ENCODE data around the gene LHPP.
A peak's percentile ranks its signal among the peaks of the same experiment; 100 is the strongest.

The LHPP gene

GRCh38 chr10:124526621-124527267 is 65.1 kb downstream of the LHPP start:
- TF ChIP-seq TAF1 (IDR thresholded peaks at IDR 0.05; ENCODE audit: borderline replicate concordance, low read depth, low read length) (no peak), POLR2A (IDR thresholded peaks at IDR 0.05; ENCODE audit: low read depth, low read length) (no peak), POLR2AphosphoS5 (IDR thresholded peaks at IDR 0.05; ENCODE audit: low read depth, low read length) (no peak)
- FAIRE-seq (no peak), DNase-seq (ENCODE audit: insufficient read length) (no peak)

- TF ChIP-seq POLR2A (IDR thresholded peaks at IDR 0.05; ENCODE audit: low read depth, low read length) = no peak
- TF ChIP-seq POLR2AphosphoS5 (IDR thresholded peaks at IDR 0.05; ENCODE audit: low read depth, low read length) = no peak
- TF ChIP-seq TAF1 (IDR thresholded peaks at IDR 0.05; ENCODE audit: borderline replicate concordance, low read depth, low read length) = no peak
- FAIRE-seq (no peak), DNase-seq (ENCODE audit: insufficient read length) (no peak)
Observed at GRCh38 chr10:124527874-124528395, 66.3 kb downstream of the LHPP start.

- DNase-seq (ENCODE audit: insufficient read length) = no peak
- no peak for FAIRE-seq
Observed at GRCh38 chr10:124529661-124530214, 68.1 kb downstream of the LHPP start.

GRCh38 chr10:124530215-124530665 is 68.6 kb downstream of the LHPP start:
- no peak for TF ChIP-seq TAF1 (IDR thresholded peaks at IDR 0.05; ENCODE audit: borderline replicate concordance, low read depth, low read length)
- no peak for TF ChIP-seq POLR2A (IDR thresholded peaks at IDR 0.05; ENCODE audit: low read depth, low read length)
- TF ChIP-seq POLR2AphosphoS5 (IDR thresholded peaks at IDR 0.05; ENCODE audit: low read depth, low read length) = no peak
- FAIRE-seq (peak; percentile 91), DNase-seq (ENCODE audit: insufficient read length) (peak; percentile 99)

More at GRCh38 chr10:124529661-124530214, 68.1 kb downstream of the LHPP start:
- TF ChIP-seq TAF1 (IDR thresholded peaks at IDR 0.05; ENCODE audit: borderline replicate concordance, low read depth, low read length) (no peak), POLR2A (IDR thresholded peaks at IDR 0.05; ENCODE audit: low read depth, low read length) (no peak), POLR2AphosphoS5 (IDR thresholded peaks at IDR 0.05; ENCODE audit: low read depth, low read length) (no peak)

GRCh38 chr10:124530816-124531215 is 69.2 kb downstream of the LHPP start:
- TF ChIP-seq POLR2A (IDR thresholded peaks at IDR 0.05; ENCODE audit: low read depth, low read length) (no peak), TAF1 (IDR thresholded peaks at IDR 0.05; ENCODE audit: borderline replicate concordance, low read depth, low read length) (no peak), POLR2AphosphoS5 (IDR thresholded peaks at IDR 0.05; ENCODE audit: low read depth, low read length) (no peak)
- FAIRE-seq = no peak

GRCh38 chr10:124532106-124532641 is 70.6 kb downstream of the LHPP start:
- FAIRE-seq (peak; percentile 21), DNase-seq (ENCODE audit: insufficient read length) (no peak)
- TF ChIP-seq POLR2AphosphoS5 (IDR thresholded peaks at IDR 0.05; ENCODE audit: low read depth, low read length) = no peak

More at GRCh38 chr10:124530816-124531215, 69.2 kb downstream of the LHPP start:
- no peak for DNase-seq (ENCODE audit: insufficient read length)

- TF ChIP-seq POLR2AphosphoS5 (IDR thresholded peaks at IDR 0.05; ENCODE audit: low read depth, low read length) (no peak), TAF1 (IDR thresholded peaks at IDR 0.05; ENCODE audit: borderline replicate concordance, low read depth, low read length) (no peak), POLR2A (IDR thresholded peaks at IDR 0.05; ENCODE audit: low read depth, low read length) (no peak)
- no peak for FAIRE-seq
- DNase-seq (ENCODE audit: insufficient read length) = no peak
Observed at GRCh38 chr10:124532788-124533187, 71.2 kb downstream of the LHPP start.

GRCh38 chr10:124533266-124533665 is 71.6 kb downstream of the LHPP start:
- DNase-seq (ENCODE audit: insufficient read length) = no peak
- no peak for TF ChIP-seq POLR2AphosphoS5 (IDR thresholded peaks at IDR 0.05; ENCODE audit: low read depth, low read length)
- no peak for TF ChIP-seq TAF1 (IDR thresholded peaks at IDR 0.05; ENCODE audit: borderline replicate concordance, low read depth, low read length)
- TF ChIP-seq POLR2A (IDR thresholded peaks at IDR 0.05; ENCODE audit: low read depth, low read length) = no peak
- FAIRE-seq = no peak

GRCh38 chr10:124534231-124534798 is 72.7 kb downstream of the LHPP start:
- DNase-seq (ENCODE audit: insufficient read length) (no peak), FAIRE-seq (peak; percentile 27)
- no peak for TF ChIP-seq POLR2A (IDR thresholded peaks at IDR 0.05; ENCODE audit: low read depth, low read length)
- TF ChIP-seq POLR2AphosphoS5 (IDR thresholded peaks at IDR 0.05; ENCODE audit: low read depth, low read length) = no peak
- TF ChIP-seq TAF1 (IDR thresholded peaks at IDR 0.05; ENCODE audit: borderline replicate concordance, low read depth, low read length) = no peak

GRCh38 chr10:124534826-124535601 is 73.4 kb downstream of the LHPP start:
- no peak for DNase-seq (ENCODE audit: insufficient read length)
- FAIRE-seq = no peak
- TF ChIP-seq POLR2A (IDR thresholded peaks at IDR 0.05; ENCODE audit: low read depth, low read length) (no peak), TAF1 (IDR thresholded peaks at IDR 0.05; ENCODE audit: borderline replicate concordance, low read depth, low read length) (no peak), POLR2AphosphoS5 (IDR thresholded peaks at IDR 0.05; ENCODE audit: low read depth, low read length) (no peak)

Measured in GM12892 (cell line).